Vagina (tissue), 2 donors: ENCODE results near the gene MKI67. TPM values are rescaled to one million over a fixed set of nuclear protein-coding genes. Genes with fewer than 3 reads are reported as not detected.

ENCODE experiments used
- DNase-seq, 2 donors: peaks; one replicate each; pipeline ENCODE4 v3.0.0-alpha.2; 2017; ENCODE audit errors: extremely low spot score in 2 of 2
- H3K27ac ChIP-seq: fragments of 200-600 bp; sonication (generic); one replicate; pipeline ENCODE4 v1.5.1; 2019
- H3K27me3 ChIP-seq: fragments of 200-600 bp; sonication (generic); one replicate; pipeline ENCODE4 v1.5.1; 2019
- H3K36me3 ChIP-seq, 2 donors: fragments of 200-600 bp; sonication (generic); one replicate each; pipeline ENCODE4 v1.5.1; 2017 to 2019
- H3K4me1 ChIP-seq: fragments of 200-600 bp; sonication (generic); one replicate; pipeline ENCODE4 v1.5.1; 2019
- H3K4me3 ChIP-seq, 2 donors: fragments of 200-600 bp; sonication (generic); 1 replicate in 1 of 2; 2 replicates in 1 of 2; pipeline ENCODE4 v1.5.1; 2016 to 2019
- H3K9me3 ChIP-seq: fragments of 200-600 bp; sonication (generic); one replicate; pipeline ENCODE4 v1.5.1; 2019
- CTCF ChIP-seq, 3 experiments: fragments of 450-650 bp in 2 of 3; fragments of 200-600 bp in 1 of 3; sonication (generic) in 1 of 3; IDR thresholded peaks; one replicate each; pipeline ENCODE4 v1.5.1; 2017 to 2019; ENCODE audit warnings: antibody characterized with exemption in 3 of 3, mild to moderate bottlenecking in 2 of 3, moderate library complexity in 2 of 3
- POLR2A ChIP-seq, 2 donors: fragments of 450-650 bp; IDR thresholded peaks; one replicate each; pipeline ENCODE4 v1.6.1; 2017; ENCODE audit warnings: antibody characterized with exemption in 2 of 2, mild to moderate bottlenecking in 2 of 2, moderate library complexity in 2 of 2
- POLR2AphosphoS5 ChIP-seq, 2 donors: sonication (generic); formaldehyde crosslinking; IDR thresholded peaks; one replicate each; pipeline ENCODE4 v1.9.0; 2017; ENCODE audit warnings: antibody characterized with exemption in 2 of 2, mild to moderate bottlenecking in 2 of 2, low read depth in 1 of 2; ENCODE audit not compliant: insufficient read depth in 1 of 2
- intact Hi-C: fragments of 100-400 bp; cut with DNase I; formaldehyde crosslinking; loops from one replicate; pipeline ENCODE4 v1.15.1; 2023
- total RNA-seq: library from RNA; depleted of rRNA; stranded (reverse); fragments of >200 nt; gene quantifications from one replicate; pipeline ENCODE4 v1.2.3, GENCODE V29; 2016

The MKI67 gene
- total RNA-seq, 1 donor from 2014 or later = 11.5 TPM

GRCh38 chr10:128163701-128164100 lies 37.5 kb upstream of the MKI67 start:
- Histone ChIP-seq H3K27me3 (no peaks in the 10 kb centered on the region), H3K36me3 (no peaks in the 10 kb centered on the region), H3K4me1 (no peaks in the 10 kb centered on the region), H3K4me3 (no peak overlapping the region), H3K27ac (no peak overlapping the region), H3K9me3 (no peaks in the 10 kb centered on the region)
- TF ChIP-seq POLR2A (IDR thresholded peaks at IDR 0.05) (no peak), POLR2AphosphoS5 (IDR thresholded peaks at IDR 0.05; ENCODE audit: insufficient read depth in 1 of 2, low read depth in 1 of 2) (no peak), CTCF (IDR thresholded peaks at IDR 0.05) (no peak)
- DNase-seq = no peak
- intact Hi-C loops = no loop called here

GRCh38 chr10:128161031-128161430 lies 34.8 kb upstream of the MKI67 start:
- TF ChIP-seq POLR2AphosphoS5 (IDR thresholded peaks at IDR 0.05; ENCODE audit: insufficient read depth in 1 of 2, low read depth in 1 of 2) (no peak), CTCF (IDR thresholded peaks at IDR 0.05) (no peak), POLR2A (IDR thresholded peaks at IDR 0.05) (no peak)
- Histone ChIP-seq H3K4me1 (no peaks in the 10 kb centered on the region), H3K27ac (no peak overlapping the region), H3K36me3 (no peaks in the 10 kb centered on the region), H3K4me3 (no peak overlapping the region), H3K27me3 (no peaks in the 10 kb centered on the region), H3K9me3 (no peaks in the 10 kb centered on the region)
- no peak for DNase-seq
- intact Hi-C loops = no loop called here

- no peak overlapping the region for H3K4me3 ChIP-seq
- DNase-seq = no peak
- H3K27ac ChIP-seq = no peak overlapping the region
- intact Hi-C loops = no loop called here
- TF ChIP-seq POLR2A (IDR thresholded peaks at IDR 0.05) (no peak), POLR2AphosphoS5 (IDR thresholded peaks at IDR 0.05; ENCODE audit: insufficient read depth in 1 of 2, low read depth in 1 of 2) (no peak), CTCF (IDR thresholded peaks at IDR 0.05) (no peak)
- H3K27me3 ChIP-seq = no peaks in the 10 kb centered on the region
- no peaks in the 10 kb centered on the region for H3K36me3 ChIP-seq
- no peaks in the 10 kb centered on the region for H3K9me3 ChIP-seq
- no peaks in the 10 kb centered on the region for H3K4me1 ChIP-seq
Measured at GRCh38 chr10:128160297-128160711, 34.1 kb upstream of the MKI67 start.

GRCh38 chr10:128158021-128158795 lies 32.0 kb upstream of the MKI67 start:
- intact Hi-C loops = no loop called here
- H3K27ac ChIP-seq = no peak overlapping the region
- no peaks in the 10 kb centered on the region for H3K4me1 ChIP-seq
- no peak overlapping the region for H3K4me3 ChIP-seq
- TF ChIP-seq CTCF (IDR thresholded peaks at IDR 0.05) (no peak), POLR2A (IDR thresholded peaks at IDR 0.05) (no peak), POLR2AphosphoS5 (IDR thresholded peaks at IDR 0.05; ENCODE audit: insufficient read depth in 1 of 2, low read depth in 1 of 2) (no peak)
- no peaks in the 10 kb centered on the region for H3K36me3 ChIP-seq
- no peaks in the 10 kb centered on the region for H3K27me3 ChIP-seq
- no peak for DNase-seq
- no peaks in the 10 kb centered on the region for H3K9me3 ChIP-seq

GRCh38 chr10:128156999-128157755 lies 31.0 kb upstream of the MKI67 start:
- intact Hi-C loops = no loop called here
- DNase-seq = no peak
- H3K9me3 ChIP-seq = no peaks in the 10 kb centered on the region

More at GRCh38 chr10:128156999-128157755, 31.0 kb upstream of the MKI67 start:
- Histone ChIP-seq H3K36me3 (no peaks in the 10 kb centered on the region), H3K4me1 (no peaks in the 10 kb centered on the region), H3K27ac (no peak overlapping the region), H3K4me3 (no peak overlapping the region), H3K27me3 (no peaks in the 10 kb centered on the region)
- TF ChIP-seq POLR2AphosphoS5 (IDR thresholded peaks at IDR 0.05; ENCODE audit: insufficient read depth in 1 of 2, low read depth in 1 of 2) (no peak), POLR2A (IDR thresholded peaks at IDR 0.05) (no peak), CTCF (IDR thresholded peaks at IDR 0.05) (no peak)
